Nephron progenitor cell (in vitro differentiated cells): ENCODE results near the gene LCN15.
A peak's percentile ranks its signal among the peaks of the same experiment; 100 is the strongest.
"Not testable (repeated sequence)": the region's sequence is repeated elsewhere in the genome, so short reads cannot be mapped to it uniquely, and the experiment has no call there.

ENCODE experiments used
- DNase-seq: peaks from one replicate; pipeline ENCODE4 v3.0.0; 2021
- H3K27ac Mint-ChIP-seq: 2 replicates; pipeline ENCODE4 v1.8.0; 2021; ENCODE audit warnings: mild to moderate bottlenecking, moderate library complexity, mixed read lengths
- H3K27me3 Mint-ChIP-seq: 2 replicates; pipeline ENCODE4 v1.8.0; 2021; ENCODE audit warnings: mild to moderate bottlenecking, low read depth, mixed read lengths; ENCODE audit not compliant: poor library complexity
- H3K36me3 Mint-ChIP-seq: 2 replicates; pipeline ENCODE4 v1.8.0; 2021; ENCODE audit warnings: low read depth, mixed read lengths
- H3K4me1 Mint-ChIP-seq: 2 replicates; pipeline ENCODE4 v1.8.0; 2021; ENCODE audit warnings: mixed read lengths
- H3K4me3 Mint-ChIP-seq: 2 replicates; pipeline ENCODE4 v1.8.0; 2021; ENCODE audit warnings: mild to moderate bottlenecking, moderate library complexity, mixed read lengths
- H3K9me3 Mint-ChIP-seq: 2 replicates; pipeline ENCODE4 v1.8.0; 2021; ENCODE audit warnings: mild to moderate bottlenecking, moderate library complexity, mixed read lengths
- TF ChIP-seq, protein P1 (sequence below): fragments of 200-600 bp; sonication (generic); IDR thresholded peaks from 2 replicates; pipeline ENCODE4 v1.5.0; 2021; ENCODE audit warnings: antibody characterized with exemption

The LCN15 gene

GRCh38 chr9:136790640-136791515, 26.6 kb upstream of the LCN15 start, which contains the start of gene TMEM141:
Gene TMEM141, plus strand, starts transcription at chr9:136791344. Its CDS starts 27 bp downstream, at chr9:136791371.
- no peaks in the 10 kb centered on the region for H3K9me3 Mint-ChIP-seq
- TF ChIP-seq, protein P1, sequence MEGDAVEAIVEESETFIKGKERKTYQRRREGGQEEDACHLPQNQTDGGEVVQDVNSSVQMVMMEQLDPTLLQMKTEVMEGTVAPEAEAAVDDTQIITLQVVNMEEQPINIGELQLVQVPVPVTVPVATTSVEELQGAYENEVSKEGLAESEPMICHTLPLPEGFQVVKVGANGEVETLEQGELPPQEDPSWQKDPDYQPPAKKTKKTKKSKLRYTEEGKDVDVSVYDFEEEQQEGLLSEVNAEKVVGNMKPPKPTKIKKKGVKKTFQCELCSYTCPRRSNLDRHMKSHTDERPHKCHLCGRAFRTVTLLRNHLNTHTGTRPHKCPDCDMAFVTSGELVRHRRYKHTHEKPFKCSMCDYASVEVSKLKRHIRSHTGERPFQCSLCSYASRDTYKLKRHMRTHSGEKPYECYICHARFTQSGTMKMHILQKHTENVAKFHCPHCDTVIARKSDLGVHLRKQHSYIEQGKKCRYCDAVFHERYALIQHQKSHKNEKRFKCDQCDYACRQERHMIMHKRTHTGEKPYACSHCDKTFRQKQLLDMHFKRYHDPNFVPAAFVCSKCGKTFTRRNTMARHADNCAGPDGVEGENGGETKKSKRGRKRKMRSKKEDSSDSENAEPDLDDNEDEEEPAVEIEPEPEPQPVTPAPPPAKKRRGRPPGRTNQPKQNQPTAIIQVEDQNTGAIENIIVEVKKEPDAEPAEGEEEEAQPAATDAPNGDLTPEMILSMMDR = no peak
- no peak within 1 kb of the TSS for H3K27ac Mint-ChIP-seq
- no peaks in the 10 kb centered on the region for H3K36me3 Mint-ChIP-seq
- peak within 1 kb of the TSS; percentile 78 for H3K4me3 Mint-ChIP-seq
- peak; percentile 100 for DNase-seq
- peaks cover 56% of the 10 kb centered on the region for H3K4me1 Mint-ChIP-seq
- peaks cover 17% of the 10 kb centered on the region for H3K27me3 Mint-ChIP-seq

- H3K9me3 Mint-ChIP-seq = no peaks in the 10 kb centered on the region
- peaks cover 18% of the 10 kb centered on the region for H3K27me3 Mint-ChIP-seq
- TF ChIP-seq, protein P1 = no peak
- DNase-seq = no peak
- H3K36me3 Mint-ChIP-seq = no peaks in the 10 kb centered on the region
- no peak overlapping the region for H3K27ac Mint-ChIP-seq
- H3K4me1 Mint-ChIP-seq = peaks cover 53% of the 10 kb centered on the region
- H3K4me3 Mint-ChIP-seq = no peak overlapping the region
Measured at GRCh38 chr9:136789523-136789937, 25.2 kb upstream of the LCN15 start.

DNA sequence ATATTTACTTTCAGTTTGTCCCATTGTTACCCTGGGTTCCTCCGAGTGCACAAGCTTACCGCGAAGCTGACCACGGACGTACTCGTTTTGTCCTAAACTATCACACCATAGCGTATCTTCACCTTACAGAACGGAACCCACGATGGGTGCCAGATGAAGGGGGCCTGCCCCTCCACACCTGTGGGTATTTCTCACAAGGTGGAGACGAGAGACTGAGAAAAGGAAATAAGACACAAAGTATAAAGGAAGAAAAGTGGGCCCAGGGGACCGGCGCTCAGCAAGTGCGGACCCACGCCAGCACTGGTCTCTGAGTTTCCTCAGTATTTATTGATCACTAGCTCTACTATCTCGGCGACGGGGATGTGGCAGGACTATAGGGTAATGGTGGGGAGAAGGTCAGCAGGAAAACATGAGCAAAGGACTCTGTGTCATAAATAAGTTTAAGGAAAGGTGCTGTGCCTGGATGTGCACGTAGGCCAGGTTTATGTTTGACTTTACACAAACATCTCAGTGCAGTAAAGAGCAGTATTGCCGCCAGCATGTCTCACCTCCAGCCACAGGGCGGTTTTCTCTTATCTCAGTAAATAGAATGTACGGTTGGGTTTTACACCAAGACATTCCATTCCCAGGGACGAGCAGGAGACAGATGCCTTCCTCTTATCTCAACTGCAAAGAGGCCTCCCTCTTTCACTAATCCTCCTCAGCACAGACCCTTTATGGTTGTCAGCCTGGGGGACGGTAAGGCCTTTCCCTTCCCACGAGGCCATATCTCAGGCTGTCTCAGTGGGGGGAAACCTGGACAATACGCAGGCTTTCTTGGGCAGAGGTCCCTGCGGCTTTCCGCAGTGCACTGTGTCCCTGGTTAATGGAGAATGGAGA, 24.6 kb upstream of the LCN15 start:
- H3K4me3 Mint-ChIP-seq, DNase-seq, H3K36me3 Mint-ChIP-seq, H3K9me3 Mint-ChIP-seq: not testable (repeated sequence)
- Mint-ChIP-seq H3K27me3 (peaks cover 18% of the 10 kb centered on the region), H3K27ac (peak overlapping the region; percentile 28), H3K4me1 (peaks cover 54% of the 10 kb centered on the region)

- Mint-ChIP-seq H3K4me1 (peaks cover 47% of the 10 kb centered on the region), H3K27ac (no peak overlapping the region), H3K9me3 (no peaks in the 10 kb centered on the region), H3K36me3 (no peaks in the 10 kb centered on the region), H3K4me3 (no peak overlapping the region), H3K27me3 (peaks cover 25% of the 10 kb centered on the region)
- peak; percentile 78 for DNase-seq
- TF ChIP-seq, protein P1 = peak; percentile 76
Measured at GRCh38 chr9:136787690-136788400, 23.5 kb upstream of the LCN15 start.

DNA sequence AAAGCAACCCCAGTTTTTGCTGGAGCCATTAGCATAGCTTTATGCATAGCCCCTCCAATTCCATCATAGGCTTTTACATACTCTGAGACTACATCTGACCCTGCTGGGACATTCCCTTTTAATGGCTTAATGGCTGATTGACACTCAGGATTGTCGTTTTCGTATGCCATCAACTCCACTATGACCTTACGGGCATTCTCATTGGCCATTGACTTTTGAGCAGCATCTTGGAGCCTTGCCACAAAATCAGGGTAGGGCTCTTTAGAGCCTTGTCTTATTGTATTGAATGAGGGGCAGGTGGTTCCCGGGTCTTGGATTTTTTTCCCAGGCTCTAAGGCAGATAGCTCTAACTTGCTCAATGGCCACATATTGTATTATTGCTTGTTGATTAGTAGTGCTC, 22.7 kb upstream of the LCN15 start:
- H3K4me1 Mint-ChIP-seq = peaks cover 46% of the 10 kb centered on the region
- not testable (repeated sequence) for H3K4me3 Mint-ChIP-seq, H3K9me3 Mint-ChIP-seq, H3K36me3 Mint-ChIP-seq, H3K27ac Mint-ChIP-seq, DNase-seq
- peaks cover 25% of the 10 kb centered on the region for H3K27me3 Mint-ChIP-seq

- H3K4me1 Mint-ChIP-seq = peaks cover 47% of the 10 kb centered on the region
- no peak overlapping the region for H3K4me3 Mint-ChIP-seq
- peaks cover 30% of the 10 kb centered on the region for H3K27me3 Mint-ChIP-seq
- H3K36me3 Mint-ChIP-seq = no peaks in the 10 kb centered on the region
- TF ChIP-seq, protein P1 = no peak
- H3K9me3 Mint-ChIP-seq = no peaks in the 10 kb centered on the region
- H3K27ac Mint-ChIP-seq = no peak overlapping the region
- DNase-seq = no peak
Measured at GRCh38 chr9:136786451-136786850, 22.1 kb upstream of the LCN15 start.

DNA sequence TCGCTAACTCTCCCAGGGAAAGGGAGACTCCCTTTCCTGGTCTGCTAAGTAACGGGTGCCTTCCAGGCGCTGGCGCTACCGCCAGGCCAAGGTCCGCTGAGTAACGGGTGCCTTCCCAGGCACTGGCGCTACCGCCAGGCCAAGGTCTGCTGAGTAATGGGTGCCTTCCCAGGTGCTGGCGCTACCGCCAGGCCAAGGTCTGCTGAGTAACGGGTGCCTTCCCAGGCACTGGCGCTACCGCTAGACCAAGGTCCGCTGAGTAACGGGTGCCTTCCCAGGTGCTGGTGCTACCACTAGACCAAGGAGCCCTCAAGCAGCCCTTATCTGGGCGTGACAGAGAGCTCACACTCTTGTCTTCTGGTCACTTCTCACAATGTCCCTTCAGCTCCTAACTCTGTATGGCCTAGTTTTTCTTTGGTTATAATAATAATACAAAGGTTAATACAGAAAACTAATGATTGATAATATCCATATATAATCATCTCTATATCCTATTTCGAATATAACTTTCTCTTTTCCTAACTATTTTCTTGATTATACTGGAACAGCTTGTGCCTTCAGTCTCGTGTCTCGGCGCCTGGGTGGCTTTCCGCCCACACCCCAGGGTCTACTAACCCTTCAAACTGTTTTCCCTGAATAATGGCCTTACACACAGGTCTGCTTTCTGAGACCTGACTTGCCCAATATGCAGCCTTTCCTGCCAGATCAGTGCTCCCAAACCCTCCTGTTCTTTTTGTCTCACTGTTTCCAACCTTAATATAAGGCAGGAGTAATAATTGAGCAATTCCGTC, 21.4 kb upstream of the LCN15 start:
- not testable (repeated sequence) for H3K36me3 Mint-ChIP-seq, H3K27ac Mint-ChIP-seq, H3K9me3 Mint-ChIP-seq, DNase-seq, H3K4me3 Mint-ChIP-seq
- Mint-ChIP-seq H3K27me3 (peaks cover 35% of the 10 kb centered on the region), H3K4me1 (peaks cover 54% of the 10 kb centered on the region)
